Type B pancreatic cell (in vitro differentiated cells): ENCODE results near the gene CCDC150. TPM values are rescaled to one million over a fixed set of nuclear protein-coding genes. Genes with fewer than 3 reads are reported as not detected.
"Not testable (repeated sequence)": the region's sequence is repeated elsewhere in the genome, so short reads cannot be mapped to it uniquely, and the experiment has no call there.

Experiments used
- DNase-seq: peaks from one replicate; pipeline ENCODE4 v3.0.0; 2021; ENCODE audit warnings: mixed read lengths; ENCODE audit not compliant: unreplicated experiment; ENCODE audit errors: extremely low spot score
- H3K27ac Mint-ChIP-seq: 2 replicates; pipeline ENCODE4 v1.8.0; 2021; ENCODE audit warnings: mild to moderate bottlenecking, mixed read lengths
- H3K27me3 Mint-ChIP-seq: 2 replicates; pipeline ENCODE4 v1.8.0; 2021; ENCODE audit warnings: mixed read lengths
- H3K36me3 Mint-ChIP-seq: 2 replicates; pipeline ENCODE4 v1.8.0; 2021; ENCODE audit warnings: mixed read lengths
- H3K4me1 Mint-ChIP-seq: one replicate; pipeline ENCODE4 v1.8.0; 2021; ENCODE audit warnings: mixed read lengths; ENCODE audit not compliant: unreplicated experiment
- H3K4me3 Mint-ChIP-seq: 2 replicates; pipeline ENCODE4 v1.8.0; 2021; ENCODE audit warnings: mild to moderate bottlenecking, mixed read lengths
- H3K9me3 Mint-ChIP-seq: 2 replicates; pipeline ENCODE4 v1.8.0; 2021; ENCODE audit warnings: mixed read lengths
- CTCF ChIP-seq: fragments of 200-600 bp; sonication (generic); conservative IDR thresholded peaks from 2 replicates; pipeline ENCODE4 v1.5.0; 2021; ENCODE audit warnings: antibody characterized with exemption, mild to moderate bottlenecking
- total RNA-seq: library from RNA; stranded (reverse); gene quantifications from 2 replicates; pipeline ENCODE4 v1.2.1, GENCODE V29; 2021; ENCODE audit warnings: low replicate concordance

Gene CCDC150
- total RNA-seq, 1 donor from 2014 or later: 32.5 TPM

GRCh38 chr2:196725882-196726281 is 86.4 kb downstream of the CCDC150 start:
- H3K27ac Mint-ChIP-seq: no peak overlapping the region
- peaks cover 39% of the 10 kb centered on the region for H3K36me3 Mint-ChIP-seq
- no peaks in the 10 kb centered on the region for H3K27me3 Mint-ChIP-seq
- TF ChIP-seq CTCF: no peak
- no peak overlapping the region for H3K4me3 Mint-ChIP-seq
- no peak for DNase-seq
- no peaks in the 10 kb centered on the region for H3K4me1 Mint-ChIP-seq
- no peaks in the 10 kb centered on the region for H3K9me3 Mint-ChIP-seq

- no peak for DNase-seq
- Mint-ChIP-seq H3K9me3 (no peaks in the 10 kb centered on the region), H3K27ac (no peak overlapping the region), H3K4me1 (no peaks in the 10 kb centered on the region), H3K36me3 (peaks cover 43% of the 10 kb centered on the region), H3K27me3 (no peaks in the 10 kb centered on the region), H3K4me3 (no peak overlapping the region)
- no peak for TF ChIP-seq CTCF
Observed at GRCh38 chr2:196729418-196729817, 89.9 kb downstream of the CCDC150 start.

GRCh38 chr2:196736646-196737045 is 97.1 kb downstream of the CCDC150 start:
- DNase-seq, H3K4me3 Mint-ChIP-seq, H3K9me3 Mint-ChIP-seq, H3K27ac Mint-ChIP-seq, H3K4me1 Mint-ChIP-seq, H3K27me3 Mint-ChIP-seq: not testable (repeated sequence)
- H3K36me3 Mint-ChIP-seq: peaks cover 54% of the 10 kb centered on the region

- no peak for TF ChIP-seq CTCF
- no peaks in the 10 kb centered on the region for H3K27me3 Mint-ChIP-seq
- peaks cover 6% of the 10 kb centered on the region for H3K9me3 Mint-ChIP-seq
- no peak for DNase-seq
- H3K36me3 Mint-ChIP-seq: peaks cover 54% of the 10 kb centered on the region
- no peaks in the 10 kb centered on the region for H3K4me1 Mint-ChIP-seq
- no peak overlapping the region for H3K4me3 Mint-ChIP-seq
- H3K27ac Mint-ChIP-seq: no peak overlapping the region
Observed at GRCh38 chr2:196737046-196737445, 97.5 kb downstream of the CCDC150 start.

GRCh38 chr2:196739031-196739430 is 99.5 kb downstream of the CCDC150 start:
- Mint-ChIP-seq H3K27ac (no peak overlapping the region), H3K27me3 (no peaks in the 10 kb centered on the region), H3K4me3 (no peak overlapping the region), H3K9me3 (peaks cover 6% of the 10 kb centered on the region), H3K4me1 (no peaks in the 10 kb centered on the region), H3K36me3 (peaks cover 45% of the 10 kb centered on the region)
- no peak for TF ChIP-seq CTCF
- no peak for DNase-seq

GRCh38 chr2:196742216-196742615 is 102.7 kb downstream of the CCDC150 start:
- Mint-ChIP-seq H3K36me3 (peaks cover 31% of the 10 kb centered on the region), H3K27ac (no peak overlapping the region), H3K4me3 (no peak overlapping the region), H3K9me3 (peaks cover 6% of the 10 kb centered on the region), H3K27me3 (no peaks in the 10 kb centered on the region), H3K4me1 (no peaks in the 10 kb centered on the region)
- TF ChIP-seq CTCF: no peak
- DNase-seq: no peak
